HG02973 (cell line): ENCODE measurements around the gene PLAGL1.
"Not testable (repeated sequence)": the region's sequence is repeated elsewhere in the genome, so short reads cannot be mapped to it uniquely, and the experiment has no call there.

Source experiments
- ATAC-seq: cut with Tn5 transposase; IDR thresholded peaks from one replicate; pipeline ENCODE4 v1.9.1; 2021; ENCODE audit warnings: moderate library complexity; ENCODE audit not compliant: unreplicated experiment

PLAGL1 gene

GRCh38 chr6:144008120-144008811 is at the start of gene PLAGL1:
TSS of gene PLAGL1 (minus strand) at chr6:144008259. CDS start at chr6:143948136, 60,123 bp downstream.
- ATAC-seq: no peak

GRCh38 chr6:144055121-144055931 is 47.3 kb upstream of the PLAGL1 start:
- peak; percentile 73 for ATAC-seq

GRCh38 chr6:144053601-144054000 is 45.5 kb upstream of the PLAGL1 start:
- no peak for ATAC-seq

- no peak for ATAC-seq
Observed at GRCh38 chr6:144052488-144052887, 44.4 kb upstream of the PLAGL1 start.

- no peak for ATAC-seq
Observed at GRCh38 chr6:144049386-144049785, 41.3 kb upstream of the PLAGL1 start.

- no peak for ATAC-seq
Observed at GRCh38 chr6:144047688-144048087, 39.6 kb upstream of the PLAGL1 start.

GRCh38 chr6:144046672-144047071 is 38.6 kb upstream of the PLAGL1 start:
- ATAC-seq: not testable (repeated sequence)

- not testable (repeated sequence) for ATAC-seq
Observed at GRCh38 chr6:144044989-144045388, 36.9 kb upstream of the PLAGL1 start.

GRCh38 chr6:144036835-144037195 is 28.8 kb upstream of the PLAGL1 start:
- ATAC-seq: peak; percentile 16

GRCh38 chr6:144036064-144036834 is 28.2 kb upstream of the PLAGL1 start:
- peak; percentile 74 for ATAC-seq

GRCh38 chr6:144035416-144035815 is 27.4 kb upstream of the PLAGL1 start:
- ATAC-seq: no peak

- no peak for ATAC-seq
Observed at GRCh38 chr6:144033816-144034735, 26.0 kb upstream of the PLAGL1 start.

GRCh38 chr6:144029452-144029851 is 21.4 kb upstream of the PLAGL1 start:
- no peak for ATAC-seq

GRCh38 chr6:144027932-144028587 is 20.0 kb upstream of the PLAGL1 start:
- ATAC-seq: no peak

- no peak for ATAC-seq
Observed at GRCh38 chr6:144023216-144023615, 15.2 kb upstream of the PLAGL1 start.

- no peak for ATAC-seq
Observed at GRCh38 chr6:144019929-144020328, 11.9 kb upstream of the PLAGL1 start.

GRCh38 chr6:144017166-144018094 is 9.4 kb upstream of the PLAGL1 start:
- ATAC-seq: no peak

- ATAC-seq: no peak
Observed at GRCh38 chr6:144013486-144013909, 5.4 kb upstream of the PLAGL1 start.

GRCh38 chr6:144012534-144012933 is 4.5 kb upstream of the PLAGL1 start:
- no peak for ATAC-seq
